Keratinocyte (primary cell): Measurements from ENCODE around the gene MYADML2.

Source experiments
- CTCF ChIP-seq, 3 experiments: IDR thresholded peaks in 1 of 3; conservative IDR thresholded peaks in 1 of 3; optimal IDR thresholded peaks in 1 of 3; 2 replicates in 2 of 3; 3 replicates in 1 of 3; pipeline versions ENCODE3 to v1.5.1; 2011; ENCODE audit warnings: low read length in 3 of 3, mild to moderate bottlenecking in 3 of 3, moderate library complexity in 2 of 3, control low read depth in 1 of 3, inconsistent platforms in 1 of 3; ENCODE audit not compliant: insufficient read depth in 2 of 3; ENCODE audit errors: extremely low read depth in 1 of 3
- EZH2 ChIP-seq: IDR thresholded peaks from one replicate; pipeline ENCODE4 v1.6.1; 2012; ENCODE audit warnings: inconsistent platforms, mild to moderate bottlenecking, low read length, moderate library complexity

- no peak for TF ChIP-seq EZH2
- no peak for TF ChIP-seq CTCF (optimal IDR thresholded peaks at IDR 0.05 in 1 of 3, IDR thresholded peaks at IDR 0.05 in 1 of 3, conservative IDR thresholded peaks at IDR 0.05 in 1 of 3; ENCODE audit: extremely low read depth in 1 of 3, insufficient read depth in 2 of 3, low read length in 3 of 3)
These were observed 3.5 kb upstream of the MYADML2 start for GRCh38 chr17:81950501-81950900.
